Mucosa of rectum (tissue), 2 donors: ENCODE measurements around the gene TSPEAR.
A peak's percentile ranks its signal among the peaks of the same experiment; 100 is the strongest.
"Not testable (repeated sequence)": the region's sequence is repeated elsewhere in the genome, so short reads cannot be mapped to it uniquely, and the experiment has no call there.

Experiments
- H3K27ac ChIP-seq, 2 donors: one replicate each; pipeline ENCODE4 v1.7.0; 2013; ENCODE audit warnings: inconsistent platforms in 2 of 2, low read depth in 2 of 2, low read length in 2 of 2
- H3K27me3 ChIP-seq, 2 donors: one replicate each; pipeline ENCODE4 v1.7.0; 2013; ENCODE audit warnings: low read length in 2 of 2; ENCODE audit not compliant: control insufficient read depth in 2 of 2, insufficient read depth in 2 of 2
- H3K36me3 ChIP-seq, 2 donors: one replicate each; pipeline ENCODE4 v1.7.0; 2013; ENCODE audit warnings: low read length in 2 of 2; ENCODE audit not compliant: control insufficient read depth in 2 of 2, insufficient read depth in 2 of 2
- H3K4me1 ChIP-seq, 2 donors: one replicate each; pipeline ENCODE4 v1.7.0; 2013; ENCODE audit warnings: low read length in 2 of 2, mild to moderate bottlenecking in 1 of 2; ENCODE audit not compliant: control insufficient read depth in 2 of 2, insufficient read depth in 2 of 2
- H3K4me3 ChIP-seq, 2 donors: one replicate each; pipeline ENCODE4 v1.7.0; 2013; ENCODE audit warnings: low read length in 2 of 2
- H3K9ac ChIP-seq, 2 donors: one replicate each; pipeline ENCODE4 v1.7.0; 2013; ENCODE audit warnings: low read length in 2 of 2, low read depth in 1 of 2, mild to moderate bottlenecking in 1 of 2
- H3K9me3 ChIP-seq, 2 donors: one replicate each; pipeline ENCODE4 v1.7.0; 2013; ENCODE audit warnings: low read length in 2 of 2; ENCODE audit not compliant: control insufficient read depth in 2 of 2
- donor health status: healthy.
- donor health status: Normal muscosa, but diverticular disease.

Gene TSPEAR

DNA sequence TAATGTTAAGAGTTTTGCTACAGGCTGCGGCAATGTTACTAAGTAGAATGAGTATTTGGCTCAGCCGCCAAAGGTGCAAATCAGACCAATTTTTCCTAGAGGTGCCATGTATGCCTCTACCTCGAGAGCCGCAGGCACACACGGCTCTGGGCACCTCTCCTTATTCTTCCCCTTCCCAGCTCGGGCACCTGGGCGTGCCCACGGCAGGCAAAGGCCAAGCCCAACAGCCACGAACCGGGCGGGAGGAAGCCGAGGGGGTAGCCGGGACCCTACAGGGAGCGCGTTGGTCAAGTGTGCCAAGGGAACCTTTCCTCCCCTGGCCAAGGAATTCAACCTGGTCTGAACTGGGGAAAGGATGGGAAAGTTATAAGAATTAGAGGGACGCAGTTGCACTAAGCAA, 225.1 kb downstream of the TSPEAR start:
- no peak overlapping the region for H3K9ac ChIP-seq
- H3K27me3 ChIP-seq = peaks cover 0 to 6% of the 10 kb centered on the region in 2 donors
- no peaks in the 10 kb centered on the region for H3K9me3 ChIP-seq
- no peak overlapping the region for H3K27ac ChIP-seq
- no peaks in the 10 kb centered on the region for H3K36me3 ChIP-seq
- H3K4me1 ChIP-seq = no peaks in the 10 kb centered on the region
- no peak overlapping the region for H3K4me3 ChIP-seq

DNA sequence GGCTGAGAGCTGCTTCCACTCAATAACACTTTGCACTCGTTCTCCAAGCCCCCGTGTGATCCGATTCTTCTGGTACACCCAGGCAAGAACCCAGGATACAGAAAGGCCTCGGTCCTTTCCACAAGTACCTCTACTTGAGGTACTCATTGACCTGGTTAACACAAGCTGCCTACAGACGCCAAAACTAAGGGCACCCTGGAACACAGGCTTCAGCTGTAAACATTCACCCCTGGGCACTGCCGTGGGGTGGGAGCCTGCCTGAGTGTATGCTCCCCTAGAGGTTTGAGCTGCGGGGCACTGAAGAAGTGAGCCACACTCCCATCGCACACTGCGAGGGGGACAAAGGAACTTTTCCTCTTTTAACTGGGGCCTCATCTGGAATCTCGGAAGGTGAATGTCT, 225.6 kb downstream of the TSPEAR start:
- Histone ChIP-seq H3K4me3 (no peak overlapping the region), H3K9me3 (no peaks in the 10 kb centered on the region), H3K9ac (no peak overlapping the region), H3K36me3 (no peaks in the 10 kb centered on the region), H3K27me3 (peaks cover 0 to 6% of the 10 kb centered on the region in 2 donors), H3K4me1 (no peaks in the 10 kb centered on the region), H3K27ac (no peak overlapping the region)

DNA sequence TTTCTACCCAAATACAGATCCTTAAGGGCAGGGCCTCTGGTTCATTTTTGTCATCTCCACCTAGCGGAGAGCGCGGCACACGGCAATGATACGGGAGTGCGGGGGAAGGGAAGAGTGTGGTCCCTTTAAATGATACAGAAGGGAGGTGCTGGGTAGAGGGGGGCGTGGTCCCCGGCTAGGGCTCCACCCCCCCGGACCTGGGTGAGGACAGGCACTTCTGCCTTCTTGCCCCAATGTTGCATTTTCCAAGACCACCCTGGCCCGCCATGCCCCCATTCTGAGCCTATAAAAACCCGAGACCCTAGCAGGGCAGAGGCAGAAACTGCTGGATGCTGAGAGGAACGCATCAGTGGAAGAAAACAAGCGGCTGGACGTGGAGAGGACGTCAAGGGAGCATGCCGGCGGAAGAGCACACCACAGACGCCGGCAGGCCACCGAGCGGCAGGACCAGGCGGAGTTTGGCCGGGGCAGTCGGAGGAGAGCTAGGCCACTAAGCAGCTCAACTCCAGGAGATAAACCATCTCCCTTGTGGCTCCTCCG, 226.0 kb downstream of the TSPEAR start:
- no peak overlapping the region for H3K27ac ChIP-seq
- H3K4me3 ChIP-seq = peak overlapping the region in 1 of 2 donors; percentile 30
- H3K9me3 ChIP-seq = no peaks in the 10 kb centered on the region
- H3K27me3 ChIP-seq = peaks cover 0 to 6% of the 10 kb centered on the region in 2 donors
- H3K9ac ChIP-seq = no peak overlapping the region
- no peaks in the 10 kb centered on the region for H3K4me1 ChIP-seq
- no peaks in the 10 kb centered on the region for H3K36me3 ChIP-seq

DNA sequence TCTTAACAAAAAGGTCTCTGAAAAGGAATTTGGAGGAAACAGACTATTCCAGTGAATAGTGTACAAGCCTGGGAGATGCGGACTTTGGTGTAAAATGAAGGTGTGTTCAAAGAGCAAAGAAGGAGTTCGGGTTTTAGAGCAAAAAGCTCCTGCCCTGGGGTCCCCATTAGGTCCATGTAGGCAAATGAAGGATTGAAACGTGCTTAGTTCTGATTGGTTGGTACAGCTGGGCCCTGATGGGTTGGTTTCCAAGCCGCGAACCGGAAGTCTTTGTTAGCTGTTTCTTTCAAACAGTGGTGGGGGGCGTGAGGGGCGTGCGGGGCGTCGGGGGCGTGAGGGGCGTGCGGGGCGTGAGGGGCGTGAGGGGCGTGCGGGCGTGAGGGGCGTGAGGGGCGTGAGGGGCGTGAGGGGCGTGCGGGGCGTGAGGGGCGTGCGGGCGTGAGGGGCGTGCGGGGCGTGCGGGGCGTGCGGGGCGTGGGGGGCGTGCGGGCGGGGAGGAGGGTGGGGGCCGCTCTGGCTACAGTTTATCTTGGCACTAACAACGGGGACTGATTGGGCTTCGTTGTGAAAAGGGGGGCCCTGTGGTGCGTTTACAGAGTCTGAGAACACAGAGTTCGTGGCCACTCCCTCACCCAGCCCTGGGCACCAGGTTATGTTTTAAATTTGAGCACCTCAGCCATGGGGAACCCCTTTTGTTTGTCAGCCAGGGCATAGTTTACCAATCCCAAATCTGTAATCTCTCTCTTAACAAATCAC, 226.7 kb downstream of the TSPEAR start:
- Histone ChIP-seq H3K9me3 (no peaks in the 10 kb centered on the region), H3K4me3 (no peak overlapping the region), H3K27me3 (peaks cover 0 to 6% of the 10 kb centered on the region in 2 donors), H3K27ac (no peak overlapping the region), H3K4me1 (no peaks in the 10 kb centered on the region), H3K36me3 (no peaks in the 10 kb centered on the region), H3K9ac (no peak overlapping the region)

DNA sequence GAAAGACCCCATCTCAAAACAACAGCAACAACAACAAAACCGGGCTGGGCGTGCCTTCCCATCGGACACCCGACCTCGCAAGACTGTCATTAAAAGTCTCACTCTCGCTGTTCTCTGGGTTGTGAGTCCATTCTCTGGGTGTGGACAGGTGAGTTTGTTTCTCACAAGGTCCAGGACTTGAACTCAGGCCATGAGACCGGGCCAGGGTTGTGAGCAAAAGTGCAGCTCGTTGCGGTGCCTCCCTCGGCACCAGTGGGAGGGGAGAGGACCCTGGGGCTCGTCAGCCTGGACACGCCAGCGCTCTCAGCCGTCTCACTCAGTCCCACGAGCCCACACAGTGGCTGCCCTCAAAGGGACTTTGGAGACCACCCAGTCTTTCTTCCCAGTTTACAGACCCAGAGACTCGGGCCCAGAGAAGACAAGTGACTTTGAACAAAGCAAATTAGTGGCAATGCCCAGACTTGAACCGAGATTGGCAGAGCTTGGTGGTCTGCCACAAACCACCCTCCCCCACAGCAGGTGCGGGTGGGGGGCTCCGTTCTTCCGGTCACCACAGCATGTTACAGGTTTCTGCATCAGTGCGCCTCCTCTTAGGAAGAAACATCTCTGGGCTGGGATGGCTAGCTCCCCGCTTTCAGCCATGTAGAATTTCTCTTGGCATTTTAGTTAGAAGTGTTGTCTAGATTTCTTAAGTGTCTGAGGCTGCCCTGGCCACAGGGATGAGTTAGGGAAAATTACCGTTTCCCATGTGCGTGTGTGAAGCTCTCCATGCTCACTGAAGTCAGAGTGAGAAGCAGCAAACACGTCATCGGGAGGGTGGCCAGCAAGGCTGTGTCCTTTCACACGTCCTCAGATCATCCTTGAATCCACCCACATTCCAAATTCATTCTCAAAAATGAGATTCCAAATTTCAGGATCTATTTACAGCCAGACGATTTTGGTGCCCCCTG, 227.8 kb downstream of the TSPEAR start:
- no peaks in the 10 kb centered on the region for H3K36me3 ChIP-seq
- H3K4me1 ChIP-seq = no peaks in the 10 kb centered on the region
- H3K9ac ChIP-seq = no peak overlapping the region
- H3K27me3 ChIP-seq = peaks cover 0 to 6% of the 10 kb centered on the region in 2 donors
- H3K27ac ChIP-seq = no peak overlapping the region
- no peak overlapping the region for H3K4me3 ChIP-seq
- H3K9me3 ChIP-seq = no peaks in the 10 kb centered on the region

DNA sequence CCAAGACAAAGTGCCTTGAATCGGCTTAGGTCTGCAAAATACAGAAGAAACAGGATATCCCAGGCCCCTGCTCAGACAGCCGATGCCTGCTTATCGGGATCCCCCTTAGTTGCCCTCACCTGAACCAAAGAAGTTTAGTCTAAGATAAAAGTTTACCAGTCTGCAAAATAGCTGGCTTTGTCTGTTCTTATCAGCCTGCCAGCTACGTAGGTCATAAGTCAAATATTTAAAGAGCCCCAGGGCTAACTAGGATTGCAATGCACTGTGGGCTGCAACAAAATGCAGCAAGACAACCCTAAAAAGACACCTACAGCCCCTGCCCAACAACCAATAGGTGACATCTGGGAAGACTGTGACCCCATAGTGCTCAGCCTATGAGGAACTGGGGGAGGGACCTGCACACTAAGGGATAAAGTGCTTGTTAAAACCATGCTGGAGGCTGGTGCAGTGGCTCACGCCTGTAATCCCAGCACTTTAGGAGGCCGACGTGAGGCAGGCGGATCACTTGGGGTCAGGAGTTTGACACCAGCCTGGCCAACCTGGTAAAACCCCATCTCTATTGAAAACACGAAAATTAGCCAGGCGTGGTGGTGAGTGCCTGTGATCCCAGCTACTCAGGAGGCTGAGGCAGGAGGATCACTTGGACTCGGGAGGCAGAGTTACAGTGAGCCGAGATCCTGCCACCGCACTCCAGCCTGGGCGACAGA, 228.6 kb downstream of the TSPEAR start:
- H3K4me3 ChIP-seq = no peak overlapping the region
- peaks cover 0 to 6% of the 10 kb centered on the region in 2 donors for H3K27me3 ChIP-seq
- no peak overlapping the region for H3K9ac ChIP-seq
- H3K9me3 ChIP-seq = no peaks in the 10 kb centered on the region
- H3K4me1 ChIP-seq = no peaks in the 10 kb centered on the region
- H3K27ac ChIP-seq = no peak overlapping the region
- H3K36me3 ChIP-seq = no peaks in the 10 kb centered on the region

DNA sequence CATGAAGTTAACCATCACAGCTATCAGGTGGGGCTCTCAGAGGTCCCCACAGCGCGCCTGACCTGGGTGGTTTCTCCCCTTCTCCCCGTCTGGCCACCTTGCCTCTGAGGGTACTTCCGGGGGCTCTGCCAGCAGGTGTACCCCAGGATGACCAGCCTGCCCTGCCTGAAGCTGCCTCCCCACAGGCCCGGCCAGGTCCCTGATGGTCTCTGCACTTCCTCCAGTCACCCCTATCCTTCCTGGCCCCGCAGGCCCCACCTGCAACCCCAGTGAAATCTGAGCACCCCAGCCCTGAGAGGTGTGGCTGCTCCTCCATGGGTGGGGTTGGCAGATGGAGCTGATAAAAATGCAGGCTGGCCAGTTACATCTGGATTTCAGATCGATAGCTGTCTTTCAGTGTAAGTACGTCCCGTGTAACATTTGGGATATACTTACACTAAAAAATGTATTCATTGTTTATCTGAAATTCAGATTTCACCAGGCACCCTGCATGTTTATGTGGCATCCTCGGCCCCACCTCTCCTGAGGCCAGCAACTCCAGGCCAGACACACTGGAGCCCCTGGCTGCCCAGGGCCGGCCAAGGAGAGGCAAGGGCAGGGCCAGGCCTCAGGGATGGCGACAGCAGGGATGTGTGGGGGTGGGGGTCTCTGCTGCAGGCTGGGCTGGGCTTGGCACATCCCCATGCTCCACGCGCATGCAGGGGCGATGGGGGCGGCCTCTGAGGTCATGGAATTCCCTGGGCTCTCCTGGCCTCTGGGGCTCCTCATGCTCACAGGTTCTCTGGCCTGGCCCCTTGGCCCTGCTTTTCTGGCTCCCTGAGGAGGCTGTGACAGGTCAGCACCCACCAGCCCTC, 230.9 kb downstream of the TSPEAR start:
- Histone ChIP-seq H3K27me3 (peaks cover 0 to 6% of the 10 kb centered on the region in 2 donors), H3K9ac (no peak overlapping the region), H3K4me3 (no peak overlapping the region), H3K4me1 (no peaks in the 10 kb centered on the region), H3K27ac (no peak overlapping the region), H3K9me3 (no peaks in the 10 kb centered on the region), H3K36me3 (no peaks in the 10 kb centered on the region)

DNA sequence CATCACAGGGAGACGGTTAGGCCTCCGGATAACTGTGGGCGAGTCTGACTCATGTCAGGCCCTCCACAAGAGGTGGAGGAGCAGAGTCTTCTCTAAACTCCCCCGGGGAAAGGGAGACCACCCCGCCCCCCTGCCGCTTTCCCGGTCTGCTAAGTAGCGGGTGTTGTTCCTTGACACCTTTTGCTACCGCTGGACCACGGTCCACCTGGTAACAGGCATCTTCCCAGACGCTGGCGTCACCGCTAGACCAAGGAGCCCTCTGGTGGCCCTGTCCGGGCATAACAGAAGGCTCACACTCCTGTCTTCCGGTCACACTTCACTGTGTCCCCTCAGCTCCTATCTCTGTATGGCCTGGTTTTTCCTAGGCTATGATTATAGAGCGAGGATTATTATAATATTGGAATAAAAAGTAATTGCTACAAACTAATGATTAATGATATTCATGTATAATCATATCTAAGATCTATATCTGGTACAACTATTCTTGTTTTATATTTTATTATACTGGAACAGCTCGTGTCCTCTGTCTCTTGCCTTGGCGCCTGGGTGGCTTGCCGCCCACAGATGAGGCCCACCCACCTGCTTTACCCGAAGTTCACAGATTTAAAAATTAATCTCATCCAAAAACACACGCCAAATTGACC, 231.7 kb downstream of the TSPEAR start:
- H3K27ac ChIP-seq, H3K4me1 ChIP-seq, H3K4me3 ChIP-seq, H3K9me3 ChIP-seq, H3K36me3 ChIP-seq, H3K9ac ChIP-seq, H3K27me3 ChIP-seq: not testable (repeated sequence)

DNA sequence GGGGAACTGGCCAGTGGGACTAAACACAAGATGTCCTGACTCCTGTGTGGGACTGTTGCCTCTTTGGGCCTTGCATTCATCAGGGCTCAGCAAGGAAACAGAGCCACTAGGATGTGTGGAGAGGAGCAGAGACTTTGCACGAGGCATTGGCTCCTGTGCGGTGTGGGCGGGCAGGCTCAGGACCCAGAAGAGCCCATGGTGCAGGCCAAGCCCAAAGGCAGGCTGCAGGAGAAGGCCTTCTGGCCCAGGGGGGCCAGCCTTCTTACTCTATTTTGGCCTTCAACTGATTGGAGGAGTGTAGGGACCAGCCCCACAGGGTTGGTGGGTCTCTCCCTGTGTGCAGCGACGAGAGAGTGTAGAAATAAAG, 232.6 kb downstream of the TSPEAR start:
- Histone ChIP-seq H3K9me3 (no peaks in the 10 kb centered on the region), H3K9ac (no peak overlapping the region), H3K4me3 (no peak overlapping the region), H3K27ac (no peak overlapping the region), H3K36me3 (no peaks in the 10 kb centered on the region), H3K27me3 (peaks cover 0 to 2% of the 10 kb centered on the region in 2 donors), H3K4me1 (no peaks in the 10 kb centered on the region)
